ENCODE data around the gene ZNF695. TPM values are rescaled to one million over a fixed set of nuclear protein-coding genes. Genes with fewer than 3 reads are reported as not detected.
"Not testable (repeated sequence)": the region's sequence is repeated elsewhere in the genome, so short reads cannot be mapped to it uniquely, and the experiment has no call there.

Gene ZNF695
- total RNA-seq, 4 donors from 2014 or later = 0.22 TPM; not detected in 3

DNA sequence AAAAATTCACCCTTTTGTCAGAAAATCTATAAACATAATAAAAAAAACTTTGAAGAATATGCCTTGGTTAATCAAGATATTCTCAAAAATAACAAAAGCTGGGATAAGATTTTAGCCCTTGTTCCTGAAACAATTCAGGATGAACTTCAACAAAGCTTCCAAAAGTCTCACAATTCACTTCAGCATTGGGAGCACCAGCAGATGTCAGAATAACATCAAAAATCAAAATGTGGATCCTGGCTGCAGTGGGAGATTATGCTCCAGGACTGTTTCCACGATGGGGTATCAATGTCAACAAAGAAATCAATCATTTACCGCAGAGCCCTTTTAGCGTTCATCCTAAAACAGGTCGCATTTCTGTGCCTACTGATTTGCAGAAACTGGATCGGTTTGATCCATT, 35.5 kb upstream of the ZNF695 start:
- Histone ChIP-seq H3K36me3 (peaks cover 0 to 41% (median 0%) of the 10 kb centered on the region in 3 donors), H3K27ac (no peak overlapping the region), H3K27me3 (no peaks in the 10 kb centered on the region), H3K4me1 (no peaks in the 10 kb centered on the region), H3K4me3 (no peak overlapping the region), H3K9me3 (peaks cover 0 to 74% (median 26%) of the 10 kb centered on the region in 4 donors)
- TF ChIP-seq CTCF (IDR thresholded peaks at IDR 0.05) = peak in 1 of 5 experiments; percentile 10
- no peak for TF ChIP-seq EP300 (IDR thresholded peaks at IDR 0.05)
- no peak for DNase-seq (ENCODE audit: low spot score in 2 of 2)
- 87% methylated on average over 5 of the region's 5 CpGs for WGBS, 2 donors

GRCh38 chr1:247037511-247038320, 29.9 kb upstream of the ZNF695 start:
- 96% methylated on average over 6 of the region's 6 CpGs for WGBS, 2 donors
- no peaks in the 10 kb centered on the region for H3K27me3 ChIP-seq
- no peaks in the 10 kb centered on the region for H3K4me1 ChIP-seq
- no peak overlapping the region for H3K27ac ChIP-seq
- peaks cover 0 to 73% (median 13%) of the 10 kb centered on the region in 3 donors for H3K36me3 ChIP-seq
- H3K4me3 ChIP-seq = no peak overlapping the region
- no peak for DNase-seq (ENCODE audit: low spot score in 2 of 2)
- H3K9me3 ChIP-seq = peaks cover 0 to 88% (median 33%) of the 10 kb centered on the region in 4 donors
- TF ChIP-seq EP300 (IDR thresholded peaks at IDR 0.05) = no peak
- no peak for TF ChIP-seq CTCF (IDR thresholded peaks at IDR 0.05)
- no peak for TF ChIP-seq POLR2A (IDR thresholded peaks at IDR 0.05)

DNA sequence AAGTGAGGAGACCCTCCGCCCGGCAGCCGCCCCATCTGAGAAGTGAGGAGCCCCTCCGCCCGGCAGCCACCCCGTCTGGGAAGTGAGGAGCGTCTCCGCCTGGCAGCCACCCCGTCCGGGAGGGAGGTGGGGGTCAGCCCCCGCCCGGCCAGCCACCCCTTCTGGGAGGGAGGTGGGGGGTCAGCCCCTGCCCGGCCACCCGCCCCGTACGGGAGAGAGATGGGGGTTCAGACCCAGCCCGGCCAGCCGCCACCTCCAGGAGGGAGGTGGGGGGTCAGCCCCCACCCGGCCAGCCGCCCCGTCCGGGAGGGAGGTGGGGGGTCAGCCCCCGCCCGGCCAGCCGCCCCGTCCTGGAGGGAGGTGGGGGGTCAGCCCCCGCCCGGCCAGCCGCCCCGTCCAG, 24.4 kb upstream of the ZNF695 start:
- Histone ChIP-seq H3K36me3 (peaks cover 0 to 40% (median 3%) of the 10 kb centered on the region in 3 donors), H3K9me3 (peaks cover 0 to 77% (median 30%) of the 10 kb centered on the region in 4 donors)
- H3K4me1 ChIP-seq; H3K27ac ChIP-seq; H3K4me3 ChIP-seq; H3K27me3 ChIP-seq; DNase-seq (ENCODE audit: low spot score in 2 of 2): not testable (repeated sequence)
- 95 to 100% methylated on average over 4 to 6 of the region's 30 CpGs for WGBS, 2 donors

DNA sequence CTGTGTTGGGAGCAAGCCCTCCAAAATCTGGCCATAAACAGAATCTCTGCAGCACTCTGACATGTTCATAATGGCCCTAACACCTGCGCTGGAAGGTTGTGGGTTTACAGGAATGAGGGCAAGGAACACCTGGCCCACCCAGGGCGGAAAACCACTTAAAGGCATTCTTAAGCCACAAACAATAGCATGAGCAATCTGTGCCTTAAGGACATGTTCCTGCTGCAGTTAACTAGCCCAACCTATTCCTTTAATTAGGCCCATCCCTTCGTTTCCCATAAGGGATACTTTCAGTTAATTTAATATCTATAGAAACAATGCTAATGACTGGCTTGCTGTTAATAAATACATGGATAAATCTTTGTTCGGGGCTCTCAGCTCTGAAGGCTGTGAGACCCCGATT, 16.8 kb upstream of the ZNF695 start:
- not testable (repeated sequence) for H3K27ac ChIP-seq; DNase-seq (ENCODE audit: low spot score in 2 of 2); H3K36me3 ChIP-seq; H3K27me3 ChIP-seq; H3K4me3 ChIP-seq; H3K4me1 ChIP-seq
- 84 to 88% methylated on average over 5 of the region's 5 CpGs for WGBS, 2 donors
- H3K9me3 ChIP-seq = peaks cover 0 to 53% (median 6%) of the 10 kb centered on the region in 4 donors

GRCh38 chr1:247013391-247013790, 5.5 kb upstream of the ZNF695 start:
- no peaks in the 10 kb centered on the region for H3K36me3 ChIP-seq
- 90 to 94% methylated on average over 6 of the region's 6 CpGs for WGBS, 2 donors
- TF ChIP-seq CTCF (IDR thresholded peaks at IDR 0.05) (no peak), POLR2A (IDR thresholded peaks at IDR 0.05) (no peak), EP300 (IDR thresholded peaks at IDR 0.05) (no peak)
- no peaks in the 10 kb centered on the region for H3K27me3 ChIP-seq
- DNase-seq (ENCODE audit: low spot score in 2 of 2) = no peak
- peaks cover 0 to 41% (median 4%) of the 10 kb centered on the region in 4 donors for H3K9me3 ChIP-seq
- no peaks in the 10 kb centered on the region for H3K4me1 ChIP-seq
- no peak overlapping the region for H3K27ac ChIP-seq
- no peak overlapping the region for H3K4me3 ChIP-seq

- peaks cover 0 to 19% of the 10 kb centered on the region in 2 donors for H3K27me3 ChIP-seq
- TF ChIP-seq POLR2A (IDR thresholded peaks at IDR 0.05) = no peak
- TF ChIP-seq CTCF (IDR thresholded peaks at IDR 0.05) = no peak
- TF ChIP-seq EP300 (IDR thresholded peaks at IDR 0.05) = no peak
- H3K36me3 ChIP-seq = no peaks in the 10 kb centered on the region
- peaks cover 0 to 7% (median 0%) of the 10 kb centered on the region in 4 donors for H3K4me1 ChIP-seq
- peak overlapping the region in 1 of 4 donors; percentile 55 for H3K4me3 ChIP-seq
- 88 to 89% methylated on average over 13 of the region's 13 CpGs for WGBS, 2 donors
- DNase-seq (ENCODE audit: low spot score in 2 of 2) = no peak
- peaks cover 0 to 62% (median 4%) of the 10 kb centered on the region in 4 donors for H3K9me3 ChIP-seq
- no peak overlapping the region for H3K27ac ChIP-seq
Measured at GRCh38 chr1:247008406-247008799, 546 bp upstream of the ZNF695 start.

GRCh38 chr1:247004081-247004480, 3.8 kb downstream of the ZNF695 start:
- H3K9me3 ChIP-seq = peaks cover 0 to 66% (median 5%) of the 10 kb centered on the region in 4 donors
- DNase-seq (ENCODE audit: low spot score in 2 of 2); H3K4me3 ChIP-seq; H3K36me3 ChIP-seq; H3K4me1 ChIP-seq; H3K27ac ChIP-seq: not testable (repeated sequence)
- 94 to 98% methylated on average over 6 of the region's 6 CpGs for WGBS, 2 donors
- H3K27me3 ChIP-seq = peaks cover 0 to 19% of the 10 kb centered on the region in 2 donors
